GM19438 (cell line): ENCODE results near the gene EPHB1.

Source experiments
- ATAC-seq: cut with Tn5 transposase; IDR thresholded peaks from one replicate; pipeline ENCODE4 v1.9.1; 2021; ENCODE audit warnings: low read depth; ENCODE audit not compliant: unreplicated experiment

Gene EPHB1

GRCh38 chr3:134874737-134875413, 79.8 kb downstream of the EPHB1 start:
- ATAC-seq: no peak

- no peak for ATAC-seq
Measured at GRCh38 chr3:134876836-134877235, 81.8 kb downstream of the EPHB1 start.

GRCh38 chr3:134877788-134878187, 82.7 kb downstream of the EPHB1 start:
- no peak for ATAC-seq

GRCh38 chr3:134879990-134880389, 84.9 kb downstream of the EPHB1 start:
- ATAC-seq: no peak

- no peak for ATAC-seq
Measured at GRCh38 chr3:134880431-134880830, 85.4 kb downstream of the EPHB1 start.

- no peak for ATAC-seq
Measured at GRCh38 chr3:134881305-134881704, 86.2 kb downstream of the EPHB1 start.

- ATAC-seq: no peak
Measured at GRCh38 chr3:134883697-134884385, 88.8 kb downstream of the EPHB1 start.

- ATAC-seq: peak; percentile 94
Measured at GRCh38 chr3:134885877-134886621, 91.0 kb downstream of the EPHB1 start.

GRCh38 chr3:134886991-134887390, 91.9 kb downstream of the EPHB1 start:
- ATAC-seq: no peak

GRCh38 chr3:134887536-134887935, 92.5 kb downstream of the EPHB1 start:
- no peak for ATAC-seq

- no peak for ATAC-seq
Measured at GRCh38 chr3:134892326-134892725, 97.3 kb downstream of the EPHB1 start.

- ATAC-seq: no peak
Measured at GRCh38 chr3:134892761-134893160, 97.7 kb downstream of the EPHB1 start.

GRCh38 chr3:134894533-134894932, 99.5 kb downstream of the EPHB1 start:
- ATAC-seq: no peak

- ATAC-seq: no peak
Measured at GRCh38 chr3:134895181-134895580, 100.1 kb downstream of the EPHB1 start.

GRCh38 chr3:134896141-134896540, 101.1 kb downstream of the EPHB1 start:
- ATAC-seq: no peak

- ATAC-seq: no peak
Measured at GRCh38 chr3:134896696-134897095, 101.6 kb downstream of the EPHB1 start.

GRCh38 chr3:134897391-134898141, 102.5 kb downstream of the EPHB1 start:
- ATAC-seq: no peak

- no peak for ATAC-seq
Measured at GRCh38 chr3:134898181-134898754, 103.2 kb downstream of the EPHB1 start.

GRCh38 chr3:134899786-134900185, 104.7 kb downstream of the EPHB1 start:
- ATAC-seq: no peak

GRCh38 chr3:134900482-134900881, 105.4 kb downstream of the EPHB1 start:
- ATAC-seq: no peak

GRCh38 chr3:134901461-134901860, 106.4 kb downstream of the EPHB1 start:
- ATAC-seq: no peak
